Panc1 (cell line): ENCODE measurements around the gene GGT6. TPM values are rescaled to one million over a fixed set of nuclear protein-coding genes. Genes with fewer than 3 reads are reported as not detected.

Source experiments
- ATAC-seq: fragments of 200-7000 bp; cut with Tn5 transposase; 2 replicates; pipeline ENCODE4 v1.9.1; 2020; ENCODE audit warnings: mild to moderate bottlenecking, moderate library complexity
- BruUV-seq: library from RNA; stranded (reverse); fragments of 400-500 nt; replicated peaks from 2 replicates; lab custom pipeline; 2021; lab: Mats Ljungman, UMichigan
- CTCF ChIA-PET: fragments of 300-600 bp; sonication (Branson Sonifier 250); formaldehyde crosslinking; loops from one replicate; lab custom pipeline; 2022; ENCODE audit warnings: antibody characterized with exemption; lab: Charles Lee
- POLR2A ChIA-PET: fragments of 300-600 bp; sonication (Branson Sonifier 250); formaldehyde crosslinking; loops from one replicate; lab custom pipeline; 2022; ENCODE audit warnings: antibody characterized with exemption; lab: Charles Lee
- DNase-seq: peaks from one replicate; pipeline ENCODE4 v3.0.0-alpha.2; 2010; ENCODE audit warnings: low read depth, low spot score
- H3K27ac ChIP-seq: 2 replicates; pipeline ENCODE4 v1.5.1; 2011; ENCODE audit warnings: mild to moderate bottlenecking, low read length, inconsistent platforms
- H3K27me3 ChIP-seq: fragments of 200-500 bp; sonication (Bioruptor generic); 2 replicates; pipeline ENCODE4 v1.6.0; 2014; ENCODE audit warnings: low read length, inconsistent platforms; ENCODE audit not compliant: control insufficient read depth, insufficient read depth
- H3K36me3 ChIP-seq: fragments of 200-500 bp; sonication (Bioruptor generic); 2 replicates; pipeline ENCODE4 v1.5.1; 2014; ENCODE audit warnings: inconsistent platforms, mild to moderate bottlenecking, low read length, moderate library complexity; ENCODE audit not compliant: control insufficient read depth, insufficient read depth
- H3K4me1 ChIP-seq: 2 replicates; pipeline ENCODE4 v1.5.1; 2011; ENCODE audit warnings: inconsistent platforms, mild to moderate bottlenecking, low read length, moderate library complexity; ENCODE audit not compliant: control insufficient read depth, insufficient read depth
- H3K4me3 ChIP-seq, 2 experiments: 2 replicates each; pipeline ENCODE4 v1.5.1; 2011 to 2012; ENCODE audit warnings: low read depth in 2 of 2, low read length in 2 of 2, mild to moderate bottlenecking in 2 of 2, inconsistent platforms in 1 of 2, moderate library complexity in 1 of 2
- H3K9me3 ChIP-seq: fragments of 200-500 bp; sonication (Bioruptor generic); 2 replicates; pipeline ENCODE4 v1.5.1; 2014; ENCODE audit warnings: low read depth, mild to moderate bottlenecking, inconsistent platforms, low read length, moderate library complexity; ENCODE audit not compliant: control insufficient read depth, insufficient read depth
- CTCF ChIP-seq: fragments of 450-650 bp; IDR thresholded peaks from 2 replicates; pipeline ENCODE4 v1.5.1; 2017; ENCODE audit warnings: mild to moderate bottlenecking
- POLR2AphosphoS5 ChIP-seq: IDR thresholded peaks from 2 replicates; pipeline ENCODE4 v1.6.1; 2012; ENCODE audit warnings: mild to moderate bottlenecking, low read depth, low read length, moderate library complexity
- REST ChIP-seq, 2 experiments: IDR thresholded peaks; 2 replicates each; pipeline ENCODE4 v1.6.1; 2011 to 2012; ENCODE audit warnings: low read depth in 2 of 2, control low read depth in 1 of 2, low read length in 1 of 2, mild to moderate bottlenecking in 1 of 2, moderate library complexity in 1 of 2; ENCODE audit not compliant: insufficient read depth in 1 of 2
- SIN3A ChIP-seq: IDR thresholded peaks from 2 replicates; pipeline ENCODE4 v1.6.1; 2012; ENCODE audit warnings: low read depth, mild to moderate bottlenecking, low read length, moderate library complexity, borderline replicate concordance; ENCODE audit not compliant: insufficient read depth
- TCF7L2 ChIP-seq: IDR thresholded peaks from 2 replicates; pipeline ENCODE4 v1.6.1; 2011; ENCODE audit warnings: mild to moderate bottlenecking, low read depth, low read length, inconsistent platforms
- in situ Hi-C: cut with HindIII; loops from 2 replicates; pipeline ENCODE4 v1.10.0; 2016; ENCODE audit warnings: low sequenced_read_pairs, low pct_unique_long_range_greater_than_20kb
- intact Hi-C: fragments of 100-400 bp; cut with micrococcal nuclease; formaldehyde crosslinking; loops from one replicate; pipeline ENCODE4 v1.10.0; 2022; ENCODE audit not compliant: unreplicated experiment
- total RNA-seq: library from RNA; stranded (reverse); gene quantifications from one replicate; pipeline ENCODE4 v1.2.1, GENCODE V29; 2021; ENCODE audit not compliant: unreplicated experiment

Gene GGT6
- total RNA-seq, 1 experiment from 2014 or later: not detected

GRCh38 chr17:4515501-4515900 lies 44.9 kb downstream of the GGT6 start:
- Histone ChIP-seq H3K27me3 (no peaks in the 10 kb centered on the region), H3K4me1 (no peaks in the 10 kb centered on the region), H3K27ac (no peak overlapping the region), H3K36me3 (no peaks in the 10 kb centered on the region), H3K4me3 (no peak overlapping the region), H3K9me3 (no peaks in the 10 kb centered on the region)
- ChIA-PET CTCF (no interaction called here), POLR2A (no interaction called here)
- no TSS peak for BruUV-seq
- no peak for DNase-seq
- intact Hi-C loops (no loop called here), in situ Hi-C loops (no loop called here)
- ATAC-seq: no peak
- TF ChIP-seq POLR2AphosphoS5 (no peak), TCF7L2 (no peak), SIN3A (no peak), REST (IDR thresholded peaks at IDR 0.05; ENCODE audit: insufficient read depth in 1 of 2, low read depth in 2 of 2, low read length in 1 of 2) (no peak), CTCF (no peak)

GRCh38 chr17:4514779-4515178 lies 45.6 kb downstream of the GGT6 start:
- no peak for ATAC-seq
- no peak for DNase-seq
- intact Hi-C loops (no loop called here), in situ Hi-C loops (no loop called here)
- ChIA-PET CTCF (no interaction called here), POLR2A (no interaction called here)
- Histone ChIP-seq H3K36me3 (no peaks in the 10 kb centered on the region), H3K4me3 (no peak overlapping the region), H3K27me3 (no peaks in the 10 kb centered on the region), H3K4me1 (no peaks in the 10 kb centered on the region), H3K27ac (no peak overlapping the region), H3K9me3 (no peaks in the 10 kb centered on the region)
- TF ChIP-seq REST (IDR thresholded peaks at IDR 0.05; ENCODE audit: insufficient read depth in 1 of 2, low read depth in 2 of 2, low read length in 1 of 2) (no peak), TCF7L2 (no peak), CTCF (no peak), SIN3A (no peak), POLR2AphosphoS5 (no peak)
- no TSS peak for BruUV-seq
